GM12892 (cell line): ENCODE results near the gene NRCAM.

ENCODE experiments used
- POLR2A ChIP-seq: IDR thresholded peaks from 2 replicates; pipeline ENCODE4 v1.6.1; 2011; ENCODE audit warnings: low read depth, low read length, control low read depth
- POLR2AphosphoS5 ChIP-seq: IDR thresholded peaks from 2 replicates; pipeline ENCODE4 v1.6.1; 2011; ENCODE audit warnings: low read depth, low read length, control low read depth
- TAF1 ChIP-seq: IDR thresholded peaks from 2 replicates; pipeline ENCODE4 v1.6.1; 2011; ENCODE audit warnings: low read depth, mild to moderate bottlenecking, control low read depth, low read length, borderline replicate concordance

DNA sequence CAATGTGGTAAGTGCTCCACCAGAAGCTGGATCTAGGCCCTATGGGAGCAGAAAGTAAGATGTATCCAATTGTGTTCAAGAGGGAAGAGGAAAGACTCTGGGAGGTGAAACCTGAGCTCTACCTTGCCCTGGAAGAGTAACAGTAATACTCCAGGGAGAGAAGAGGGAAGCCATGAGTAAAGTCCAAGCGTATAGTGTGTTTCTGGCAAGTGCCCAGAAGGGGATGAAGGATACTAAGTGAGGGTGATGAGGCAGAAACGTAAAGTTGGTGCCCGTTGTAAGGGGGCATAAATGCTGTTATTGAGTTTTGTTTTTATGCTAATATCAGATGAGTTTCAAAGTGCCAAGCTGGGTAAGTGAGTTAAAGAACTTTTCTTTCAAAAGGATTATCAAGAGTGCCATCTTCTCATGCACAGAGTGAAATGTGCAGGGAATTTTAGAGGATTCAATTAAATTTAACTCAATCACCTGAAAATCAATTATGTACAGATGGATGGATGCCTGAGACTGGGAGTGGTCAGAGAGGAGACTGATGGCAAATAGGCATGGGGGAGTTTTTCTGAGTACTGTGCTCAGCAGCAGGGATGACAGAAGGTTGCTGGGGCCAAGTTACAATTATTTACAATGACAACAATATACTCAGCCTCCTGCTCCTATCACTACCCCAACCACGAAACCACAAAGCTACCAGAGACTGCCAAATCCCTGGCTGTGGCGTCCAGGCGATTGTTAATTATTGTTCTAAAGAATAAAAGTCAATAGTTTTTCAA is 202.8 kb downstream of the NRCAM start:
- TF ChIP-seq POLR2AphosphoS5 (no peak), POLR2A (no peak), TAF1 (no peak)
